CD14-positive monocyte (primary cell): Measurements from ENCODE around the gene KDM2A. TPM values are rescaled to one million over a fixed set of nuclear protein-coding genes. Genes with fewer than 3 reads are reported as not detected.

Source experiments
- DNase-seq, 3 donors: peaks; one replicate each; pipeline ENCODE4 v3.0.0-alpha.2; 2011 to 2022
- H2AFZ ChIP-seq: 2 replicates; pipeline ENCODE4 v1.6.0; 2012; ENCODE audit warnings: mild to moderate bottlenecking, low read depth, low read length, inconsistent platforms; ENCODE audit not compliant: insufficient read depth, poor library complexity, severe bottlenecking
- H3K27ac ChIP-seq, 2 donors: 1 replicate in 1 of 2; 2 replicates in 1 of 2; pipeline ENCODE4 v1.5.1; 2012 to 2013; ENCODE audit warnings: low read length in 2 of 2, control low read depth in 1 of 2, inconsistent platforms in 1 of 2, low read depth in 1 of 2, mild to moderate bottlenecking in 1 of 2
- H3K27me3 ChIP-seq, 2 donors: one replicate each; pipeline versions ENCODE4 v1.6.0 to v1.6.1; 2011 to 2013; ENCODE audit warnings: low read length in 2 of 2; ENCODE audit not compliant: control insufficient read depth in 2 of 2, insufficient read depth in 2 of 2
- H3K36me3 ChIP-seq, 2 donors: replicated peaks in 1 of 2; 1 replicate in 1 of 2; 2 replicates in 1 of 2; pipeline versions ENCODE4 v1.5.1 to v1.6.1; 2012 to 2013; ENCODE audit warnings: low read length in 2 of 2, control low read depth in 1 of 2, inconsistent platforms in 1 of 2, mild to moderate bottlenecking in 1 of 2; ENCODE audit not compliant: insufficient read depth in 2 of 2, control insufficient read depth in 1 of 2
- H3K4me1 ChIP-seq, 2 donors: 1 replicate in 1 of 2; 2 replicates in 1 of 2; pipeline versions ENCODE4 v1.5.1 to v1.6.1; 2012 to 2013; ENCODE audit warnings: low read length in 2 of 2, control low read depth in 1 of 2, inconsistent platforms in 1 of 2, mild to moderate bottlenecking in 1 of 2, moderate library complexity in 1 of 2; ENCODE audit not compliant: insufficient read depth in 2 of 2, control insufficient read depth in 1 of 2
- H3K4me2 ChIP-seq: replicated peaks from 2 replicates; pipeline ENCODE3; 2012; ENCODE audit warnings: low read length, moderate library complexity, mild to moderate bottlenecking; ENCODE audit not compliant: poor library complexity, severe bottlenecking; ENCODE audit errors: extremely low read depth
- H3K4me3 ChIP-seq, 3 experiments: fragments of 200-600 bp in 1 of 3; sonication (generic) in 1 of 3; replicated peaks in 1 of 3; 1 replicate in 2 of 3; 2 replicates in 1 of 3; pipeline ENCODE4 v1.5.1; 2011 to 2013; ENCODE audit warnings: low read length in 3 of 3, mild to moderate bottlenecking in 3 of 3, control low read depth in 2 of 3, low read depth in 2 of 3, inconsistent platforms in 1 of 3, moderate library complexity in 1 of 3
- H3K79me2 ChIP-seq: 2 replicates; pipeline ENCODE4 v1.6.0; 2012; ENCODE audit warnings: mild to moderate bottlenecking, control low read depth, inconsistent platforms, low read length, moderate library complexity; ENCODE audit not compliant: insufficient read depth
- H3K9ac ChIP-seq: 2 replicates; pipeline ENCODE4 v1.6.0; 2017; ENCODE audit warnings: low read length, mild to moderate bottlenecking; ENCODE audit not compliant: insufficient read depth, poor library complexity, severe bottlenecking
- H3K9me3 ChIP-seq, 2 donors: replicated peaks in 1 of 2; 1 replicate in 1 of 2; 2 replicates in 1 of 2; pipeline versions ENCODE4 v1.5.1 to v1.6.1; 2012 to 2013; ENCODE audit warnings: low read length in 2 of 2, control low read depth in 1 of 2; ENCODE audit not compliant: control insufficient read depth in 1 of 2, insufficient read depth in 1 of 2
- H4K20me1 ChIP-seq: 2 replicates; pipeline ENCODE4 v1.6.0; 2012; ENCODE audit warnings: mild to moderate bottlenecking, low read length, control low read depth, moderate library complexity; ENCODE audit not compliant: insufficient read depth
- H3K27ac Mint-ChIP-seq, 7 donors: one replicate each; pipeline ENCODE4 v1.8.0; 2020; ENCODE audit warnings: mild to moderate bottlenecking in 7 of 7, mixed read lengths in 7 of 7, moderate library complexity in 6 of 7, inconsistent platforms in 2 of 7
- H3K27me3 Mint-ChIP-seq, 3 donors: one replicate each; pipeline ENCODE4 v1.8.0; 2021 to 2022; ENCODE audit warnings: low read depth in 3 of 3, mild to moderate bottlenecking in 3 of 3, mixed read lengths in 3 of 3, moderate library complexity in 3 of 3, inconsistent platforms in 1 of 3
- H3K36me3 Mint-ChIP-seq, 2 donors: one replicate each; pipeline ENCODE4 v1.8.0; 2020; ENCODE audit warnings: mixed read lengths in 2 of 2, inconsistent platforms in 1 of 2, mild to moderate bottlenecking in 1 of 2
- H3K4me1 Mint-ChIP-seq: one replicate; pipeline ENCODE4 v1.8.0; 2020; ENCODE audit warnings: mild to moderate bottlenecking, mixed read lengths
- H3K4me3 Mint-ChIP-seq, 2 donors: one replicate each; pipeline ENCODE4 v1.8.0; 2020; ENCODE audit warnings: mild to moderate bottlenecking in 2 of 2, mixed read lengths in 2 of 2, moderate library complexity in 1 of 2
- H3K9me3 Mint-ChIP-seq, 7 donors: one replicate each; pipeline ENCODE4 v1.8.0; 2020 to 2022; ENCODE audit warnings: mixed read lengths in 7 of 7, mild to moderate bottlenecking in 6 of 7, moderate library complexity in 6 of 7, inconsistent platforms in 2 of 7
- CTCF ChIP-seq: fragments of 200-600 bp; IDR thresholded peaks from one replicate; pipeline ENCODE4 v1.8.0; 2022; ENCODE audit warnings: antibody characterized with exemption, mild to moderate bottlenecking
- WGBS: methylation state at CpG from one replicate; pipeline ENCODE4 v1.1.5; 2013; ENCODE audit warnings: missing lambda C conversion rate; ENCODE audit not compliant: insufficient coverage; 5-methylcytosine and 5-hydroxymethylcytosine counted together
- intact Hi-C, 2 donors: fragments of 100-400 bp; cut with micrococcal nuclease; formaldehyde crosslinking; loops; one replicate each; pipeline versions ENCODE4 v1.15.0 to v1.15.1; 2023
- polyA plus RNA-seq, 3 donors: library from polyadenylated mRNA; depleted of rRNA in 1 of 3; unstranded in 2 of 3; stranded (reverse) in 1 of 3; fragments of 300-500 nt in 2 of 3; fragments of >200 nt in 1 of 3; fragmentation: Illumina TruSeq in 2 of 3; gene quantifications; 1 replicate in 2 of 3; 2 replicates in 1 of 3; pipeline ENCODE4 v1.2.3, GENCODE V29; 2012 to 2021

The KDM2A gene
- polyA plus RNA-seq, 3 donors, result 2.6 to 98.9 (median 3.9) TPM

- Mint-ChIP-seq H3K27me3 (peaks cover 0 to 7% (median 4%) of the 10 kb centered on the region in 3 donors), H3K4me3 (peak overlapping the region; percentile 73 to 84), H3K36me3 (peaks cover 64 to 94% of the 10 kb centered on the region in 2 donors), H3K9me3 (peaks cover 0 to 3% (median 2%) of the 10 kb centered on the region in 7 donors), H3K27ac (peak overlapping the region; percentile 93 to 98 (median 97)), H3K4me1 (peaks cover 98% of the 10 kb centered on the region)
- no peak for TF ChIP-seq CTCF
- Histone ChIP-seq H3K9me3 (no peaks in the 10 kb centered on the region), H3K79me2 (peaks cover 99% of the 10 kb centered on the region), H3K4me1 (peaks cover 100% of the 10 kb centered on the region in 2 donors), H3K4me2 (peak overlapping the region; percentile 83), H3K27me3 (no peaks in the 10 kb centered on the region), H2AFZ (no peak overlapping the region), H3K27ac (peak overlapping the region; percentile 92 to 99), H3K4me3 (peak overlapping the region; percentile 3 to 97 (median 23)), H3K36me3 (peaks cover 68 to 72% of the 10 kb centered on the region in 2 donors), H3K9ac (peak overlapping the region; percentile 62), H4K20me1 (peaks cover 38% of the 10 kb centered on the region)
- intact Hi-C loops, result loop anchor here in 1 of 2 donors (10.0 kb wide), 1 partner anchor 226 kb away; the partner anchor contains the start of genes CDK2AP2 and PITPNM1
- no peak for DNase-seq
- WGBS, result 51% methylated on average over 13 of the region's 14 CpGs
Measured at GRCh38 chr11:67278135-67278938, 159.3 kb downstream of the KDM2A start.

- peaks cover 97% of the 10 kb centered on the region for H3K4me1 Mint-ChIP-seq
Measured at GRCh38 chr11:67278939-67279588, 160.0 kb downstream of the KDM2A start.

More at GRCh38 chr11:67278939-67279588, 160.0 kb downstream of the KDM2A start:
- TF ChIP-seq CTCF, result no peak
- Histone ChIP-seq H4K20me1 (peaks cover 31% of the 10 kb centered on the region), H3K4me3 (peak overlapping the region in 1 of 3 experiments; percentile 97), H3K36me3 (peaks cover 74 to 76% of the 10 kb centered on the region in 2 donors), H2AFZ (no peak overlapping the region), H3K9ac (peak overlapping the region; percentile 62), H3K4me1 (peaks cover 100% of the 10 kb centered on the region in 2 donors), H3K27me3 (no peaks in the 10 kb centered on the region), H3K79me2 (peaks cover 98% of the 10 kb centered on the region), H3K4me2 (peak overlapping the region; percentile 83), H3K9me3 (no peaks in the 10 kb centered on the region), H3K27ac (peak overlapping the region; percentile 92 to 99)
- Mint-ChIP-seq H3K36me3 (peaks cover 69 to 93% of the 10 kb centered on the region in 2 donors), H3K4me3 (peak overlapping the region in 1 of 2 donors; percentile 63), H3K27me3 (peaks cover 0 to 8% (median 7%) of the 10 kb centered on the region in 3 donors), H3K9me3 (peaks cover 0 to 3% (median 2%) of the 10 kb centered on the region in 7 donors), H3K27ac (peak overlapping the region; percentile 89 to 97 (median 94))
- WGBS, result 63% methylated on average over 12 of the region's 14 CpGs
- intact Hi-C loops, result loop anchor here in 1 of 2 donors (10.0 kb wide), 1 partner anchor 226 kb away; the partner anchor contains the start of genes CDK2AP2 and PITPNM1
- DNase-seq, result no peak
